Neural crest cell (in vitro differentiated cells): Measurements from ENCODE around the gene CWC22. TPM values are rescaled to one million over a fixed set of nuclear protein-coding genes. Genes with fewer than 3 reads are reported as not detected.

Experiments
- DNase-seq: peaks from one replicate; pipeline ENCODE4 v3.0.0; 2021; ENCODE audit warnings: low read depth, mixed read lengths, low spot score
- H3K27ac Mint-ChIP-seq: one replicate; pipeline ENCODE4 v1.8.0; 2021; ENCODE audit warnings: mild to moderate bottlenecking, mixed read lengths; ENCODE audit not compliant: unreplicated experiment
- H3K27me3 Mint-ChIP-seq: 2 replicates; pipeline ENCODE4 v1.8.0; 2021; ENCODE audit warnings: low read depth, mild to moderate bottlenecking, mixed read lengths
- H3K36me3 Mint-ChIP-seq: 2 replicates; pipeline ENCODE4 v1.8.0; 2021; ENCODE audit warnings: low read depth, mild to moderate bottlenecking, mixed read lengths
- H3K4me1 Mint-ChIP-seq: 2 replicates; pipeline ENCODE4 v1.8.0; 2021; ENCODE audit warnings: mixed read lengths
- H3K4me3 Mint-ChIP-seq: one replicate; pipeline ENCODE4 v1.8.0; 2021; ENCODE audit warnings: mild to moderate bottlenecking, mixed read lengths
- H3K9me3 Mint-ChIP-seq: 2 replicates; pipeline ENCODE4 v1.8.0; 2021; ENCODE audit warnings: mixed read lengths
- total RNA-seq: library from RNA; stranded (reverse); gene quantifications from 2 replicates; pipeline ENCODE4 v1.2.1, GENCODE V29; 2021
- TF ChIP-seq, protein P1 (sequence below): fragments of 200-600 bp; sonication (generic); conservative IDR thresholded peaks from 2 replicates; pipeline ENCODE4 v1.5.0; 2021; ENCODE audit warnings: antibody characterized with exemption, mild to moderate bottlenecking

Gene CWC22
- total RNA-seq, 1 donor from 2014 or later, result 25.8 TPM

GRCh38 chr2:180046776-180047175, 39.7 kb upstream of the CWC22 start:
- H3K27me3 Mint-ChIP-seq, result no peaks in the 10 kb centered on the region
- H3K9me3 Mint-ChIP-seq, result peaks cover 4% of the 10 kb centered on the region
- DNase-seq, result no peak
- no peak overlapping the region for H3K4me3 Mint-ChIP-seq
- TF ChIP-seq, protein P1, sequence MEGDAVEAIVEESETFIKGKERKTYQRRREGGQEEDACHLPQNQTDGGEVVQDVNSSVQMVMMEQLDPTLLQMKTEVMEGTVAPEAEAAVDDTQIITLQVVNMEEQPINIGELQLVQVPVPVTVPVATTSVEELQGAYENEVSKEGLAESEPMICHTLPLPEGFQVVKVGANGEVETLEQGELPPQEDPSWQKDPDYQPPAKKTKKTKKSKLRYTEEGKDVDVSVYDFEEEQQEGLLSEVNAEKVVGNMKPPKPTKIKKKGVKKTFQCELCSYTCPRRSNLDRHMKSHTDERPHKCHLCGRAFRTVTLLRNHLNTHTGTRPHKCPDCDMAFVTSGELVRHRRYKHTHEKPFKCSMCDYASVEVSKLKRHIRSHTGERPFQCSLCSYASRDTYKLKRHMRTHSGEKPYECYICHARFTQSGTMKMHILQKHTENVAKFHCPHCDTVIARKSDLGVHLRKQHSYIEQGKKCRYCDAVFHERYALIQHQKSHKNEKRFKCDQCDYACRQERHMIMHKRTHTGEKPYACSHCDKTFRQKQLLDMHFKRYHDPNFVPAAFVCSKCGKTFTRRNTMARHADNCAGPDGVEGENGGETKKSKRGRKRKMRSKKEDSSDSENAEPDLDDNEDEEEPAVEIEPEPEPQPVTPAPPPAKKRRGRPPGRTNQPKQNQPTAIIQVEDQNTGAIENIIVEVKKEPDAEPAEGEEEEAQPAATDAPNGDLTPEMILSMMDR, result no peak
- no peak overlapping the region for H3K27ac Mint-ChIP-seq
- H3K4me1 Mint-ChIP-seq, result no peaks in the 10 kb centered on the region
- H3K36me3 Mint-ChIP-seq, result no peaks in the 10 kb centered on the region

DNA sequence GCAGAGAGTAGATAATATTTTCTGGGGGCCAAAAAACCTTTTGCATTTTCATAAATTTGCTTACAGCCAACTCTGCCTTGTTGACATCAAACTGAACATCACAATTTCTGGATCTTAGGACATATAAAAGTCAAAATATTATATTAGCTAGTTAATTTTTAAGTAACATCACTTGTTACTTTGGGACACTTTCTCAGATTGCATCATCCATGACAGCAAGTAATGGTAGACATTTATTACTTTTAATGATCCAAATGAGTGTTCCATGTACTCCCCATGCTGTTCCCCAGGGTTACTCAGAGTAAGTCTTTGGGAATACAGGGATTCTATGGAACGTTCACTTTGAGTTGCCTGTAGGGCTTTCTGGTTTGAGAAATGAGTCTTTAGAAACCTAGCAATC, 39.1 kb upstream of the CWC22 start:
- Mint-ChIP-seq H3K4me1 (no peaks in the 10 kb centered on the region), H3K27me3 (no peaks in the 10 kb centered on the region), H3K36me3 (no peaks in the 10 kb centered on the region), H3K27ac (no peak overlapping the region), H3K4me3 (no peak overlapping the region), H3K9me3 (peaks cover 4% of the 10 kb centered on the region)
- no peak for DNase-seq
- TF ChIP-seq, protein P1, result no peak

DNA sequence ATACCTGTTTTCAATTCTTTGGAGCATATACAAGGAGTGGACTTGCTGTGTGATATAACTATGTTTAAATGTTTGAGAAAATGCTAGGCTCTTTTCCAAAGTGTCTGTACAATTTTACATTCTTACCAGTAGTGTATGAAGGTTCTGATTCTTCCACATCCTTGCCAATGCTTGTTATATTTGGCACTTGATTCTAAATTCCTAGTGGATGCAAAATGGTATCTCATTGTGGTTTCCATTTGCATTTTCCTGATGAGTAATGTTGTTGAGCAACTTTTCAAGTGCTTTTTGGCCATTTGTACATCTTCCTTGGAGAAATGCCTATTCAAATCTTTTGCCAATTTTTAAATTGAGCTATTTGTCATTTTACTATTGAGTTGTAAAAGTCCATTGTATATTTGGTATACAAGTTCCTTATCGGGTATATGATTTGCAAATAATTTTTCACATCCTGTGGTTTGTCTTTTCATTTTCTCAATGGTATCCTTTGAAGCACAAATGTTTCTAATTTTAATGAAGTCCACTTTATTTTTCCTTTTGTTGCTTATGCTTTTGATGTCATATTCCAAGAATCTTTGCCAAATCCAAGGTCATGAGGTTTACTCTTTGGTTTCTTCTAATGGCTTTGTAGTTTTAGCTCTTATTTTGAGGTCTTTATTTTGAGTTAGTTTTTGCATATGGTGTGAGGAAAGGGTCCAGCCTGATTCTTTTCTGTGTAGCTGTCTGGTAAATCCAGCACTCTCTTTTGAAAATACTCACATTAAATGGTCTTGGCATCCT, 33.2 kb upstream of the CWC22 start:
- H3K36me3 Mint-ChIP-seq, result no peaks in the 10 kb centered on the region
- TF ChIP-seq, protein P1, result no peak
- H3K4me1 Mint-ChIP-seq, result peaks cover 4% of the 10 kb centered on the region
- H3K27ac Mint-ChIP-seq, result no peak overlapping the region
- H3K9me3 Mint-ChIP-seq, result peaks cover 8% of the 10 kb centered on the region
- peaks cover 8% of the 10 kb centered on the region for H3K27me3 Mint-ChIP-seq
- DNase-seq, result no peak
- H3K4me3 Mint-ChIP-seq, result no peak overlapping the region

DNA sequence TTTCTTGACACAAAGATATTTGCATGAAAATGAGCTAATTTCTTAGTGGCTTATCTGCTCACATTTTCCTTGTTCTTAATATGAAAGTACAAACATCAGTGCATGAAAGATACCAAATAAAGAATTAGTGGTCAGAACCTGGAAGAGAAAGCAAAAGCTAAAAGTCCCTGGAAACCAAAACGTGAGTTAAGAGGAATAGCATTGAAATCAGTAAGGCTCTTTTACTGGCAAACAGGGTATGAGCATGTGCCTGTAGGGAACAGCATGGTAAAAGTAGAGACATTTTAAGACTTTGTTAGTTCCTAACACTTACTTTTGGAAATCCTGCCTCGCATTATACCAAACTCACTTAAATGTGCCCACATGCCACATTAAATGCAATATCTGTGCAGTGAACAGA, 31.9 kb upstream of the CWC22 start:
- H3K27me3 Mint-ChIP-seq, result peaks cover 8% of the 10 kb centered on the region
- no peaks in the 10 kb centered on the region for H3K36me3 Mint-ChIP-seq
- no peak overlapping the region for H3K4me3 Mint-ChIP-seq
- peaks cover 7% of the 10 kb centered on the region for H3K4me1 Mint-ChIP-seq
- no peak overlapping the region for H3K27ac Mint-ChIP-seq
- peaks cover 8% of the 10 kb centered on the region for H3K9me3 Mint-ChIP-seq
- TF ChIP-seq, protein P1, result no peak
- DNase-seq, result no peak

- Mint-ChIP-seq H3K27ac (no peak overlapping the region), H3K27me3 (peaks cover 8% of the 10 kb centered on the region), H3K36me3 (peaks cover 2% of the 10 kb centered on the region), H3K9me3 (peaks cover 13% of the 10 kb centered on the region), H3K4me1 (peaks cover 8% of the 10 kb centered on the region), H3K4me3 (no peak overlapping the region)
- no peak for DNase-seq
- TF ChIP-seq, protein P1, result no peak
Measured at GRCh38 chr2:180033993-180034894, 27.1 kb upstream of the CWC22 start.
